HepG2 (cell line): ENCODE measurements around the gene ZNF26. TPM values are rescaled to one million over a fixed set of nuclear protein-coding genes. Genes with fewer than 3 reads are reported as not detected.

ENCODE experiments used
- ATAC-seq: fragments of 200-7000 bp; cut with Tn5 transposase; 3 replicates; pipeline ENCODE4 v1.9.1; 2020; ENCODE audit warnings: mild to moderate bottlenecking, moderate library complexity
- BruUV-seq: library from RNA; stranded (reverse); fragments of 400-500 nt; replicated peaks from 2 replicates; lab custom pipeline; 2021; lab: Mats Ljungman, UMichigan
- CTCF ChIA-PET: fragments of 300-600 bp; formaldehyde crosslinking; extraction: SDS; loops from one replicate; lab custom pipeline; 2021; ENCODE audit warnings: low total read pairs, inconsistent platforms, low intra/inter-chr PET ratio; lab: Yijun Ruan, JAX
- POLR2A ChIA-PET: fragments of 350-600 bp; sonication (Branson Sonifier 250); formaldehyde crosslinking; loops from one replicate; lab custom pipeline; 2020; ENCODE audit warnings: antibody characterized with exemption, inconsistent platforms; lab: Yijun Ruan, JAX
- DNase-seq: peaks from one replicate; pipeline ENCODE4 v3.0.0-alpha.2; 2015; ENCODE audit warnings: low spot score
- FAIRE-seq: peaks from 3 replicates; lab custom pipeline; 2011; peaks lifted over from hg19 to GRCh38; lab: Jason Lieb, UNC
- H2AFZ ChIP-seq: one replicate; pipeline ENCODE4 v1.6.1; 2011; ENCODE audit warnings: low read length, inconsistent platforms
- H3K27ac ChIP-seq: fragments of 300-600 bp; 3 replicates; pipeline ENCODE4 v1.8.0; 2011; ENCODE audit warnings: mixed run types, mild to moderate bottlenecking, mixed read lengths, low read length, inconsistent platforms; ENCODE audit not compliant: insufficient read depth; ENCODE audit errors: extremely low read length
- H3K27me3 ChIP-seq, 2 experiments: fragments of 200-600 bp in 1 of 2; 2 replicates in 1 of 2; 3 replicates in 1 of 2; pipeline versions ENCODE4 v1.6.0 to v1.8.0; 2011; ENCODE audit warnings: low read length in 2 of 2, mild to moderate bottlenecking in 2 of 2, moderate library complexity in 2 of 2, inconsistent platforms in 1 of 2; ENCODE audit not compliant: insufficient read depth in 2 of 2, control insufficient read depth in 1 of 2
- H3K36me3 ChIP-seq, 2 experiments: fragments of 200-600 bp in 1 of 2; replicated peaks in 1 of 2; 2 replicates in 1 of 2; 3 replicates in 1 of 2; pipeline versions ENCODE4 v1.5.1 to v1.8.0; 2011; ENCODE audit warnings: low read length in 2 of 2, inconsistent platforms in 1 of 2; ENCODE audit not compliant: insufficient read depth in 2 of 2, control insufficient read depth in 1 of 2
- H3K4me1 ChIP-seq: 2 replicates; pipeline ENCODE4 v1.5.1; 2012; ENCODE audit warnings: low read length, inconsistent platforms; ENCODE audit not compliant: insufficient read depth
- H3K4me2 ChIP-seq: 2 replicates; pipeline ENCODE4 v1.6.0; 2011; ENCODE audit warnings: low read depth, low read length, inconsistent platforms
- H3K4me3 ChIP-seq, 3 experiments: fragments of 200-600 bp in 1 of 3; sonication (generic), shearing (Covaris generic) in 1 of 3; replicated peaks in 1 of 3; 2 replicates each; pipeline ENCODE4 v1.5.1; 2011 to 2016; ENCODE audit warnings: low read length in 3 of 3, inconsistent platforms in 2 of 3, low read depth in 2 of 3, mild to moderate bottlenecking in 2 of 3, control low read depth in 1 of 3, mixed read lengths in 1 of 3; ENCODE audit not compliant: insufficient read depth in 1 of 3
- H3K79me2 ChIP-seq: one replicate; pipeline ENCODE4 v1.6.1; 2011; ENCODE audit warnings: low read length, inconsistent platforms; ENCODE audit not compliant: insufficient read depth
- H3K9ac ChIP-seq: 2 replicates; pipeline ENCODE4 v1.6.0; 2011; ENCODE audit warnings: mild to moderate bottlenecking, low read depth, low read length, inconsistent platforms; ENCODE audit not compliant: insufficient read depth
- H3K9me3 ChIP-seq: 2 replicates; pipeline ENCODE4 v1.5.1; 2012; ENCODE audit warnings: mild to moderate bottlenecking, low read length
- H4K20me1 ChIP-seq: 2 replicates; pipeline ENCODE4 v1.6.0; 2011; ENCODE audit warnings: inconsistent platforms, mild to moderate bottlenecking, low read length, moderate library complexity; ENCODE audit not compliant: insufficient read depth
- ELF4 ChIP-seq: sonication (generic); formaldehyde crosslinking; IDR thresholded peaks from 2 replicates; pipeline ENCODE4 v1.5.0; 2020; ENCODE audit warnings: missing genetic modification reagents, mild to moderate bottlenecking, moderate library complexity, borderline replicate concordance
- HNRNPLL ChIP-seq: fragments of 200-400 bp; formaldehyde crosslinking; IDR thresholded peaks from 2 replicates; pipeline ENCODE4 v1.6.1; 2017; ENCODE audit warnings: mild to moderate bottlenecking, low read depth, low read length; ENCODE audit not compliant: poor library complexity, severe bottlenecking
- MAZ ChIP-seq, 2 experiments: sonication (generic) in 1 of 2; formaldehyde crosslinking in 1 of 2; IDR thresholded peaks; 2 replicates each; pipeline versions ENCODE4 v1.5.0 to v1.6.1; 2012 to 2020; ENCODE audit warnings: low read depth in 2 of 2, mild to moderate bottlenecking in 2 of 2, borderline replicate concordance in 1 of 2, improper control_type of control experiment in 1 of 2, low read length in 1 of 2, missing genetic modification reagents in 1 of 2, moderate library complexity in 1 of 2
- MBD4 ChIP-seq: IDR thresholded peaks from 2 replicates; pipeline ENCODE4 v1.6.1; 2012; ENCODE audit warnings: low read length, inconsistent platforms, borderline replicate concordance
- NR2C2 ChIP-seq: sonication (generic); formaldehyde crosslinking; IDR thresholded peaks from 2 replicates; pipeline ENCODE4 v1.4.0; 2020; ENCODE audit warnings: missing genetic modification reagents, mild to moderate bottlenecking, moderate library complexity, borderline replicate concordance
- THAP11 ChIP-seq: IDR thresholded peaks from 2 replicates; pipeline ENCODE4 v1.6.1; 2016; ENCODE audit warnings: missing biosample characterization, missing genetic modification reagents
- ZMAT3 ChIP-seq: sonication (generic); formaldehyde crosslinking; conservative IDR thresholded peaks from 2 replicates; pipeline ENCODE4 v1.7.0; 2021; ENCODE audit warnings: missing genetic modification reagents
- ZNF121 ChIP-seq: sonication (generic); formaldehyde crosslinking; IDR thresholded peaks from 2 replicates; pipeline ENCODE4 v1.5.0; 2020; ENCODE audit warnings: mild to moderate bottlenecking, missing genetic modification reagents
- ZNF720 ChIP-seq: sonication (generic); formaldehyde crosslinking; IDR thresholded peaks from 2 replicates; pipeline ENCODE4 v1.4.0; 2020; ENCODE audit warnings: missing genetic modification reagents
- ZNF788 ChIP-seq: sonication (generic); formaldehyde crosslinking; IDR thresholded peaks from 2 replicates; pipeline ENCODE4 v1.5.0; 2020; ENCODE audit warnings: mild to moderate bottlenecking, missing genetic modification reagents, borderline replicate concordance
- WGBS: methylation state at CpG from one replicate; pipeline ENCODE4 v1.1.6; 2017; ENCODE audit warnings: low lambda C conversion rate; 5-methylcytosine and 5-hydroxymethylcytosine counted together
- in situ Hi-C: cut with HindIII; loops from 2 replicates; pipeline ENCODE4 v1.10.0; 2017; ENCODE audit warnings: low pct_unique_long_range_greater_than_20kb; ENCODE audit not compliant: extremely low pct_ligation_motif_present
- intact Hi-C: fragments of 100-400 bp; cut with micrococcal nuclease; formaldehyde crosslinking; loops from one replicate; pipeline ENCODE4 v1.10.0; 2022; ENCODE audit not compliant: unreplicated experiment
- polyA plus RNA-seq, 8 experiments: library from polyadenylated mRNA; depleted of rRNA in 3 of 8; stranded (reverse) in 7 of 8; unstranded in 1 of 8; fragments of >200 nt; fragmentation: Illumina TruSeq in 4 of 8; extraction: Trizol in 4 of 8; gene quantifications; 2 replicates each; pipeline versions ENCODE4 v1.2.1 to v1.2.3, GENCODE V29; 2011 to 2016; ENCODE audit warnings: low read depth in 4 of 8, missing spikeins in 1 of 8, mixed read lengths in 1 of 8; ENCODE audit not compliant: insufficient read depth in 1 of 8
- total RNA-seq, 5 experiments: library from RNA; depleted of rRNA; stranded (reverse); fragments of >200 nt; fragmentation: Illumina TruSeq; extraction: Trizol; gene quantifications; 2 replicates each; pipeline ENCODE4 v1.2.3, GENCODE V29; 2016; ENCODE audit warnings: low read depth in 1 of 5
- TF ChIP-seq, protein P1 (sequence below): sonication (generic); formaldehyde crosslinking; IDR thresholded peaks from 2 replicates; pipeline ENCODE4 v1.4.0; 2020; ENCODE audit warnings: missing genetic modification reagents, borderline replicate concordance
- TF ChIP-seq, protein P2 (sequence below): sonication (generic); formaldehyde crosslinking; IDR thresholded peaks from 2 replicates; pipeline ENCODE4 v1.5.0; 2020; ENCODE audit warnings: missing genetic modification reagents, mild to moderate bottlenecking, borderline replicate concordance

The ZNF26 gene
- total and polyA plus RNA-seq, 2 of the 13 experiments (the other 11 are each of a cell fraction or from before 2014, with no cell fraction given) = 3.8 to 6.5 TPM

DNA sequence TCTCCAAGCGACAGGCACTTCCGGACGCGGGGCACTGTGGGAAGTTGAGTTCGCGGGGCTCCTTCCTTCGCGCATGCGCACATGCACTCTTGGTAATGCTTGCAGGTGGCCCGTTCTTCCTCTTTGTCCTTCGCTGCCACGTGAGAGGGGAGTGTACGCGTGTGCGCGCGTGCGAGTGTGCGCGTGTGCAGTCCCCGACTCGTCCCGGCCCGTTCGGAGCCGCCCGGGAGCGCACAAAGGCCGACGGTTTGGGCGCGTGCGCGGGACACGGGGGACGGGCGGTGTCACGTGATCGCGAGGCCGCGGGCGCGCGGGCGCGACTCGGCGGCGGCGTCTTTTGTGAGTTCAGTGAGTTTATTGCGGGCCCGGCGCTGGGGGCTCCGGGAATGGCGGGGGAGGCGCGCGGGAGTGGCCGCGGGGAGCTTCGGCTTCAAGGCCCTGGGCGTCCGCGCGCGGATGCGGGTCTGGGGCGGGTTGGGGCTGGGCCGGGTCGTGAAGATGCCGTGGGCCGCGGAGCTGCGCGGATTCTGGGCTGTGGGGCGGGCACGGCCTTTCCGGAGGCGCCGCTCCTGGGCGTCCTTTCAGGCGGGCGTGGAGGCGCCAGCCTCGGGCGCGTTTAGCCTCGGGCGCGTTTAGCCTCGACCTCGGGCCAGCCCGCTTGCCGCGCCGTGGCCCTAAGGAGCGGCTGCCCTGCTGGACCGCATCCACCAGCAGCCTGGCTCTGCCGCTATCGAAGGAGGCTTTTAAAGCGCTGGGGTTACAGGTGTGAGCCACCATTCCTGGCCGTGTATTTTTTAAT, 51.2 kb downstream of the ZNF26 start, which contains the start of gene ZNF84 (continued):
- no peak for TF ChIP-seq MAZ (IDR thresholded peaks at IDR 0.05; ENCODE audit: borderline replicate concordance, low read depth, low read length)
- TF ChIP-seq MAZ (CRISPR knock-in tag; IDR thresholded peaks at IDR 0.05; ENCODE audit: low read depth) = peak; percentile 84
- TF ChIP-seq, protein P1, sequence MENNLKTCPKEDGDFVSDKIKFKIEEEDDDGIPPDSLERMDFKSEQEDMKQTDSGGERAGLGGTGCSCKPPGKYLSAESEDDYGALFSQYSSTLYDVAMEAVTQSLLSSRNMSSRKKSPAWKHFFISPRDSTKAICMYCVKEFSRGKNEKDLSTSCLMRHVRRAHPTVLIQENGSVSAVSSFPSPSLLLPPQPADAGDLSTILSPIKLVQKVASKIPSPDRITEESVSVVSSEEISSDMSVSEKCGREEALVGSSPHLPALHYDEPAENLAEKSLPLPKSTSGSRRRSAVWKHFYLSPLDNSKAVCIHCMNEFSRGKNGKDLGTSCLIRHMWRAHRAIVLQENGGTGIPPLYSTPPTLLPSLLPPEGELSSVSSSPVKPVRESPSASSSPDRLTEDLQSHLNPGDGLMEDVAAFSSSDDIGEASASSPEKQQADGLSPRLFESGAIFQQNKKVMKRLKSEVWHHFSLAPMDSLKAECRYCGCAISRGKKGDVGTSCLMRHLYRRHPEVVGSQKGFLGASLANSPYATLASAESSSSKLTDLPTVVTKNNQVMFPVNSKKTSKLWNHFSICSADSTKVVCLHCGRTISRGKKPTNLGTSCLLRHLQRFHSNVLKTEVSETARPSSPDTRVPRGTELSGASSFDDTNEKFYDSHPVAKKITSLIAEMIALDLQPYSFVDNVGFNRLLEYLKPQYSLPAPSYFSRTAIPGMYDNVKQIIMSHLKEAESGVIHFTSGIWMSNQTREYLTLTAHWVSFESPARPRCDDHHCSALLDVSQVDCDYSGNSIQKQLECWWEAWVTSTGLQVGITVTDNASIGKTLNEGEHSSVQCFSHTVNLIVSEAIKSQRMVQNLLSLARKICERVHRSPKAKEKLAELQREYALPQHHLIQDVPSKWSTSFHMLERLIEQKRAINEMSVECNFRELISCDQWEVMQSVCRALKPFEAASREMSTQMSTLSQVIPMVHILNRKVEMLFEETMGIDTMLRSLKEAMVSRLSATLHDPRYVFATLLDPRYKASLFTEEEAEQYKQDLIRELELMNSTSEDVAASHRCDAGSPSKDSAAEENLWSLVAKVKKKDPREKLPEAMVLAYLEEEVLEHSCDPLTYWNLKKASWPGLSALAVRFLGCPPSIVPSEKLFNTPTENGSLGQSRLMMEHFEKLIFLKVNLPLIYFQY = peak; percentile 94; the same call in 1 of the 2 replicates
- no peak for TF ChIP-seq ELF4 (CRISPR knock-in tag)
- peak; percentile 91 for TF ChIP-seq HNRNPLL

DNA sequence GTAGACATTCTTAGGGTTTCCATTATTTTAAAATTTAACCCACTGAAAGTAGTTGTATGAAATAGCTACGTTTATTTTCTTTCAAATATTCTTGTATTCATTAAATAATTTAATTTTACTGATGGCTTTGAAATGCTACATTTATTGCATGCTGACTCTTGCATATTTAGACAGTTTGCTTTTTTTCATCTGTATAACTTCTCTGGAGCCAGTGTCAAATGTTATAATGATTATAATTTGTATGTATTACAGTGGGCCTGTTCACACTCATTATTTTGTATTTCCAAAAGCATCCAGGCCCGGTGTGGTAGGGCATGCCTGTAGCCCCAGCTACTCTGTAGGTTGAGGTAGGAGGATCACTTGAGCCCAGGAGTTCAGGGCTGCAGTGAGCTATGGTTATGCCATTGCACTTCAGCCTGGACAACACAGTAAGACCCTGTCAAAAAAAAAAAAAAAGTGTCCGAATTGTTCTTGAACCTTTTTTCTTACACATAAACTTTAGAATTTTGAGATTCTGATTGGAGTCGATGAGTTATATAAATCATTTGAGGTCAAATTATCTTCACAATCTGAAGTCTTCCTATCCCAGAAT, 52.0 kb downstream of the ZNF26 start:
- Histone ChIP-seq H4K20me1 (no peaks in the 10 kb centered on the region), H3K36me3 (peaks cover 7 to 24% of the 10 kb centered on the region in 2 experiments), H3K79me2 (peaks cover 14% of the 10 kb centered on the region), H3K4me3 (peak overlapping the region; percentile 78 to 94 (median 81)), H3K4me2 (peak overlapping the region; percentile 69), H3K27ac (peak overlapping the region; percentile 97), H3K9ac (peak overlapping the region; percentile 98), H3K27me3 (no peaks in the 10 kb centered on the region), H3K9me3 (peaks cover 72% of the 10 kb centered on the region), H2AFZ (no peak overlapping the region), H3K4me1 (no peaks in the 10 kb centered on the region)
- in situ Hi-C loops = loop anchor here (5.0 kb wide), 1 partner anchor 51 kb away; the partner anchor contains the start of gene ZNF26
- CTCF ChIA-PET = no interaction called here
- ATAC-seq = no peak
- no peak for TF ChIP-seq ZNF720
- no peak for TF ChIP-seq THAP11
- TF ChIP-seq ZMAT3 (CRISPR knock-in tag) = no peak
- TF ChIP-seq ZNF121 (CRISPR knock-in tag) = peak; percentile 88
- TF ChIP-seq MBD4 = no peak
- TF ChIP-seq NR2C2 = no peak
- TF ChIP-seq, protein P2, sequence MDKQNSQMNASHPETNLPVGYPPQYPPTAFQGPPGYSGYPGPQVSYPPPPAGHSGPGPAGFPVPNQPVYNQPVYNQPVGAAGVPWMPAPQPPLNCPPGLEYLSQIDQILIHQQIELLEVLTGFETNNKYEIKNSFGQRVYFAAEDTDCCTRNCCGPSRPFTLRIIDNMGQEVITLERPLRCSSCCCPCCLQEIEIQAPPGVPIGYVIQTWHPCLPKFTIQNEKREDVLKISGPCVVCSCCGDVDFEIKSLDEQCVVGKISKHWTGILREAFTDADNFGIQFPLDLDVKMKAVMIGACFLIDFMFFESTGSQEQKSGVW = 0 out of 2 replicates have a peak, but pooled peaks have one; percentile 9
- TF ChIP-seq ZNF788 (CRISPR knock-in tag) = no peak
- WGBS = 62% methylated on average over 4 of the region's 4 CpGs
- no TSS peak for BruUV-seq
- POLR2A ChIA-PET = interaction anchor here (1.0 to 2.3 kb wide), 6 partner anchors 42 to 92 kb away, joined by 3 to 8 read pairs (median 4); partner anchors contain the start of genes ZNF10, ZNF26 and ZNF891
- intact Hi-C loops = no loop called here
- DNase-seq = no peak
- no peak for FAIRE-seq
